Thoracic aorta (tissue), 2 donors: ENCODE data around the gene CAPN15. TPM values are rescaled to one million over a fixed set of nuclear protein-coding genes. Genes with fewer than 3 reads are reported as not detected.

Experiments used
- ATAC-seq: fragments of 150-250 bp; one replicate; pipeline ENCODE4 v1.8.0; 2017; ENCODE audit warnings: low read depth; ENCODE audit not compliant: insufficient number of reproducible peaks, low FRiP score
- DNase-seq: peaks from one replicate; pipeline ENCODE4 v3.0.0-alpha.2; 2020; ENCODE audit warnings: low spot score
- H3K27ac ChIP-seq, 2 donors: fragments of 200-600 bp; sonication (generic); 1 replicate in 1 of 2; 2 replicates in 1 of 2; pipeline ENCODE4 v1.5.1; 2016; ENCODE audit warnings: mild to moderate bottlenecking in 2 of 2, moderate library complexity in 2 of 2
- H3K27me3 ChIP-seq: fragments of 200-600 bp; sonication (generic); replicated peaks from 2 replicates; pipeline ENCODE4 v1.6.0; 2016; ENCODE audit warnings: mild to moderate bottlenecking; ENCODE audit not compliant: insufficient read depth
- H3K36me3 ChIP-seq: fragments of 200-600 bp; sonication (generic); one replicate; pipeline ENCODE4 v1.5.1; 2016
- H3K4me1 ChIP-seq, 2 donors: fragments of 200-600 bp; sonication (generic); 1 replicate in 1 of 2; 2 replicates in 1 of 2; pipeline versions ENCODE4 v1.5.1 to v1.6.0; 2016; ENCODE audit warnings: low read depth in 2 of 2, mild to moderate bottlenecking in 1 of 2; ENCODE audit not compliant: control insufficient read depth in 1 of 2
- H3K4me3 ChIP-seq: fragments of 200-600 bp; sonication (generic); 2 replicates; pipeline ENCODE4 v1.5.1; 2016; ENCODE audit warnings: mild to moderate bottlenecking
- H3K9me3 ChIP-seq: fragments of 200-600 bp; sonication (generic); 2 replicates; pipeline ENCODE4 v1.5.1; 2016
- CTCF ChIP-seq: fragments of 200-600 bp; sonication (generic); IDR thresholded peaks from one replicate; pipeline ENCODE4 v1.5.1; 2019; ENCODE audit warnings: antibody characterized with exemption
- total RNA-seq, 2 donors: library from RNA; depleted of rRNA; stranded (reverse); fragments of >200 nt; gene quantifications; one replicate each; pipeline versions ENCODE4 v1.1.0 to v1.2.3, GENCODE V29; 2016

The CAPN15 gene
- total RNA-seq, 2 donors from 2014 or later = 46.2 to 96.6 TPM

- Histone ChIP-seq H3K4me3 (no peak overlapping the region), H3K36me3 (no peaks in the 10 kb centered on the region), H3K27ac (no peak overlapping the region), H3K9me3 (no peaks in the 10 kb centered on the region), H3K4me1 (peaks cover 9 to 24% of the 10 kb centered on the region in 2 donors), H3K27me3 (no peaks in the 10 kb centered on the region)
- TF ChIP-seq CTCF = no peak
- DNase-seq (no peak), ATAC-seq (no peak)
Measured at GRCh38 chr16:585351-585750, 57.8 kb downstream of the CAPN15 start.

GRCh38 chr16:586047-586644 lies 58.6 kb downstream of the CAPN15 start:
- Histone ChIP-seq H3K4me1 (peaks cover 15 to 31% of the 10 kb centered on the region in 2 donors), H3K4me3 (no peak overlapping the region), H3K36me3 (no peaks in the 10 kb centered on the region), H3K27ac (no peak overlapping the region), H3K9me3 (no peaks in the 10 kb centered on the region), H3K27me3 (no peaks in the 10 kb centered on the region)
- ATAC-seq (no peak), DNase-seq (no peak)
- no peak for TF ChIP-seq CTCF

- Histone ChIP-seq H3K4me3 (no peak overlapping the region), H3K4me1 (peaks cover 19 to 38% of the 10 kb centered on the region in 2 donors)
Measured at GRCh38 chr16:586645-587590, 59.4 kb downstream of the CAPN15 start.

GRCh38 chr16:588639-588888 lies 61.1 kb downstream of the CAPN15 start:
- peak; percentile 19 for DNase-seq
- Histone ChIP-seq H3K36me3 (no peaks in the 10 kb centered on the region), H3K27ac (peak overlapping the region; percentile 90 to 98), H3K9me3 (no peaks in the 10 kb centered on the region), H3K4me1 (peaks cover 19 to 47% of the 10 kb centered on the region in 2 donors), H3K4me3 (peak overlapping the region; percentile 98), H3K27me3 (no peaks in the 10 kb centered on the region)
- TF ChIP-seq CTCF = no peak
- peak; percentile 8 for ATAC-seq

More at GRCh38 chr16:586645-587590, 59.4 kb downstream of the CAPN15 start:
- Histone ChIP-seq H3K36me3 (no peaks in the 10 kb centered on the region), H3K9me3 (no peaks in the 10 kb centered on the region), H3K27ac (no peak overlapping the region), H3K27me3 (no peaks in the 10 kb centered on the region)
- ATAC-seq (no peak), DNase-seq (no peak)
- TF ChIP-seq CTCF = no peak

- H3K27ac ChIP-seq = peak overlapping the region; percentile 90 to 98
- DNase-seq (peak; percentile 84), ATAC-seq (peak; percentile 90)
- no peaks in the 10 kb centered on the region for H3K36me3 ChIP-seq
- no peaks in the 10 kb centered on the region for H3K9me3 ChIP-seq
- H3K4me1 ChIP-seq = peaks cover 19 to 47% of the 10 kb centered on the region in 2 donors
- TF ChIP-seq CTCF = no peak
- H3K27me3 ChIP-seq = no peaks in the 10 kb centered on the region
- peak overlapping the region; percentile 98 for H3K4me3 ChIP-seq
Measured at GRCh38 chr16:588889-589657, 61.6 kb downstream of the CAPN15 start.
